Cardiac fibroblast (primary cell): ENCODE measurements around the gene PDCD10.

ENCODE experiments used
- DNase-seq, 2 donors: peaks; one replicate each; pipeline versions ENCODE4 v3.0.0 to v3.0.0-alpha.2; 2010; ENCODE audit warnings: low read depth in 2 of 2
- H3K4me3 ChIP-seq, 2 donors: replicated peaks in 1 of 2; 1 replicate in 1 of 2; 2 replicates in 1 of 2; pipeline ENCODE4 v1.5.1; 2011; ENCODE audit warnings: low read depth in 2 of 2, low read length in 2 of 2, mild to moderate bottlenecking in 2 of 2, moderate library complexity in 1 of 2
- TF ChIP-seq, protein P1 (sequence below): IDR thresholded peaks from one replicate; pipeline ENCODE4 v1.5.1; 2011; ENCODE audit warnings: low read depth, mild to moderate bottlenecking, low read length, inconsistent platforms

The PDCD10 gene

GRCh38 chr3:167735233-167736138 lies 794 bp upstream of the PDCD10 start, which contains the start of gene SERPINI1:
TSS of gene SERPINI1 (plus strand) at chr3:167735721. CDS start at chr3:167789129, 53,408 bp downstream.
- DNase-seq: peak; percentile 90 to 93
- peak within 1 kb of the TSS; percentile 92 to 94 for H3K4me3 ChIP-seq
- TF ChIP-seq, protein P1, sequence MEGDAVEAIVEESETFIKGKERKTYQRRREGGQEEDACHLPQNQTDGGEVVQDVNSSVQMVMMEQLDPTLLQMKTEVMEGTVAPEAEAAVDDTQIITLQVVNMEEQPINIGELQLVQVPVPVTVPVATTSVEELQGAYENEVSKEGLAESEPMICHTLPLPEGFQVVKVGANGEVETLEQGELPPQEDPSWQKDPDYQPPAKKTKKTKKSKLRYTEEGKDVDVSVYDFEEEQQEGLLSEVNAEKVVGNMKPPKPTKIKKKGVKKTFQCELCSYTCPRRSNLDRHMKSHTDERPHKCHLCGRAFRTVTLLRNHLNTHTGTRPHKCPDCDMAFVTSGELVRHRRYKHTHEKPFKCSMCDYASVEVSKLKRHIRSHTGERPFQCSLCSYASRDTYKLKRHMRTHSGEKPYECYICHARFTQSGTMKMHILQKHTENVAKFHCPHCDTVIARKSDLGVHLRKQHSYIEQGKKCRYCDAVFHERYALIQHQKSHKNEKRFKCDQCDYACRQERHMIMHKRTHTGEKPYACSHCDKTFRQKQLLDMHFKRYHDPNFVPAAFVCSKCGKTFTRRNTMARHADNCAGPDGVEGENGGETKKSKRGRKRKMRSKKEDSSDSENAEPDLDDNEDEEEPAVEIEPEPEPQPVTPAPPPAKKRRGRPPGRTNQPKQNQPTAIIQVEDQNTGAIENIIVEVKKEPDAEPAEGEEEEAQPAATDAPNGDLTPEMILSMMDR: no peak

- DNase-seq: peak; percentile 15 to 39
- TF ChIP-seq, protein P1: no peak
- peak overlapping the region; percentile 92 to 94 for H3K4me3 ChIP-seq
These were observed 663 bp downstream of the PDCD10 start for GRCh38 chr3:167733961-167734497.

GRCh38 chr3:167732313-167733065 lies 2.2 kb downstream of the PDCD10 start:
- no peak overlapping the region for H3K4me3 ChIP-seq
- DNase-seq: peak in 1 of 2 donors; percentile 7
- TF ChIP-seq, protein P1: no peak

GRCh38 chr3:167731393-167731792 lies 3.3 kb downstream of the PDCD10 start:
- DNase-seq: no peak
- TF ChIP-seq, protein P1: no peak
- no peak overlapping the region for H3K4me3 ChIP-seq

DNA sequence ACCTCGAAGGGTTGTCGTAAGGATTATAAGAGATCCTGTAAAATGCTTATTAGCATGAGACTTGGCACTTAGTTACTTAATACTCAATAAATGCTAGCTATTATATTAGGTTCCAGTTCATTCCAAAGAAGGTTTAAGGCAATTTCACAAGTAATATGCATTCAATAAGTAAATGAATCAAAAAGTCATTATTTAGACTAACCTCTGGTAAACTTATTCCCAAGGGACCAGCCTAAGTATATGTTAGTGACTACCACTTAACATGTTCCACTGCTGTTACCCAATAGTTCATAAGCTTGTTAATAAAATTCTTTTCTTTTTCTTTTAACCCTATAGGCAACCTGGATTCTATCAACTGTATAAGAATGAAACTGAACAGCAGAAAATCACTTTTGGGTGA lies 5.1 kb downstream of the PDCD10 start:
- TF ChIP-seq, protein P1: no peak
- no peak overlapping the region for H3K4me3 ChIP-seq
- peak; percentile 13 to 39 for DNase-seq

- DNase-seq: no peak
- TF ChIP-seq, protein P1: no peak
- H3K4me3 ChIP-seq: no peak overlapping the region
These were observed 5.9 kb downstream of the PDCD10 start for GRCh38 chr3:167728632-167729323.
